NCI-H748 (cell line): ENCODE data around the gene COL4A2.

ENCODE experiments used
- DNase-seq: peaks from one replicate; lab custom pipeline; 2025; ENCODE audit not compliant: unreplicated experiment; lab: John Stamatoyannopoulos, UW

The COL4A2 gene

GRCh38 chr13:110272227-110272626 is 34.9 kb upstream of the COL4A2 start:
- no peak for DNase-seq

GRCh38 chr13:110272651-110273050 is 34.4 kb upstream of the COL4A2 start:
- DNase-seq: no peak

DNA sequence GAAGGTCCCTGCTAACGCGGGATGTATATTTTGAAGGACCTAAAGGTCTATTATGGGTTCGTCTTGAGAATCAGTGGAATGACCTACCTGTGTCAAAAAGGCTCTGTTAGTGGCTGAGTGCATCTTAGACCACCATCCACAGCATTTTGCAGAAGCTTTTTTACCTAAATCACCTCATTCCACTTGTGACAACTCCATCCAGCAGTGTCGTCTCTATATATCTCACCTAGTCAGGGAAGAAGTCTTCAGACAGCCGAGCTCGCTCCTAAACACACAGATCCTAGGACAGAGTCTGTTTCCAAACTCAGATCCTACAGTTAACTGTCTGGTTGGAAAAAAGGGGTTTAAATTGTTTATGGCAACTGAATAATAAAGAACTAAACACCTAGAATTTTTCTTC is 33.8 kb upstream of the COL4A2 start:
- DNase-seq: no peak

- no peak for DNase-seq
Measured at GRCh38 chr13:110274687-110275086, 32.4 kb upstream of the COL4A2 start.

- no peak for DNase-seq
Measured at GRCh38 chr13:110275931-110276552, 31.0 kb upstream of the COL4A2 start.

DNA sequence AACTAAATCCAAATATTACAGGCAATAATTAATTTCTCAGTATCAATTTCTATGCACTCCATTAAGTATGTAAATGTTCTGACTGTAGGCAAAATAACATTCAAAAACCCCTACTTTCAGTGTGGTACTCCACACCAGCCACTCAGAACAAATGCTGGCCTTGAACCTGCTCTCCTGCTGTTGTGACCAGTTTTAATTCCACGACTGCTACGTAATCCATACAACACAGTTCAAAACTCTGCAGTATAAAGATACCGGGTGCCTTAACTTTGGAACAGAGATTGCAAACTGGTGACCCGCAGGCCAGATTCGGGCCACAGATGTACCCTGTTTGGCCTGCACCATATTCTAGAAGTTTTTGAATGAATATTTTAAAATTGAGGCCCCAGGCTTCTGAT is 30.5 kb upstream of the COL4A2 start:
- DNase-seq: no peak

- no peak for DNase-seq
Measured at GRCh38 chr13:110277357-110277975, 29.6 kb upstream of the COL4A2 start.

DNA sequence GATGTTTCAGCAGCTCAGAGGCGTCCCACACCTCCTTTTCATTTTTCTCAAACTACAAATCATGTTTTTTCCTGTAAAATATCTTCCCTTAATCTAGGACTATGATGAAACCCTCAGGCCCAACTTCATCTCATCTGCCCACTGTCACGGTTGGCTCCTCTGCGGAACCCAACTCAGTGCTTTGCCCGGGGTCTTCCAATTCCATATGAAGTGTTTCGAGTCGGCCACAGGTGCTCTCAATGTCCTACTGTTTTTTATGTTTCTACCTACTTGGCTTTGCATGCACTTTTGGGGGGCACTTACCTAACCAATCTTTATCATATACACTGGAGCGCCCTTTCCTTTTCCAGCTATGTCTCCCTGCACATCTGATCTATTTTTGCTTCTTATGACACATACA is 28.2 kb upstream of the COL4A2 start:
- no peak for DNase-seq

- DNase-seq: no peak
Measured at GRCh38 chr13:110279684-110280083, 27.4 kb upstream of the COL4A2 start.

DNA sequence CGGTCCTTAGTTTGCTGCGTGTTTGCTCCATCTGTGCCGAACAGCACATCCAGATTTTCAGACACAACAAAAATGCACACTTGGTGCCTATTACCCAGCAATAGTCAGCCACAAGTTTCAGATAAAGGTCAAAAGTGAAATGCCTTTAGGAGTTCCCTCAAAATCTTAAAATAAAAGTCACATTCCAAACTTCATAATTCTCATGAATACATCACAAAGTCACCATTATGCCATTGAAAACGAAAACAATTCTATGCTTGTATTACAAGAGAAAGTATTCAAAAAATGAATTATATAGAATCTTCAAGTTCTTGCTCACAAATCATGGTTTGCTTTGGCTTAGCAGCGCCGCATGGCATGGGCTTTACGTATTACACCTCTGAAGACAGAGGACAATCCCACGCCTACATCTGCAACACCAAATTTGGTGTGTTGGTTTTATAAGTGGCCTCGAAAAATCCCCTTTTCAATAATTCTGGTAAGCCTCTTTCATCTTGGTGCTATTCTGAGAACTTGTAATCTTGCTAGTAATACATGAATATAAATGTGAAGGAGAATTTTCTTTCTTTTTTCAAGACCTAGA is 26.8 kb upstream of the COL4A2 start:
- no peak for DNase-seq

GRCh38 chr13:110280985-110281688 is 25.9 kb upstream of the COL4A2 start:
- DNase-seq: no peak

DNA sequence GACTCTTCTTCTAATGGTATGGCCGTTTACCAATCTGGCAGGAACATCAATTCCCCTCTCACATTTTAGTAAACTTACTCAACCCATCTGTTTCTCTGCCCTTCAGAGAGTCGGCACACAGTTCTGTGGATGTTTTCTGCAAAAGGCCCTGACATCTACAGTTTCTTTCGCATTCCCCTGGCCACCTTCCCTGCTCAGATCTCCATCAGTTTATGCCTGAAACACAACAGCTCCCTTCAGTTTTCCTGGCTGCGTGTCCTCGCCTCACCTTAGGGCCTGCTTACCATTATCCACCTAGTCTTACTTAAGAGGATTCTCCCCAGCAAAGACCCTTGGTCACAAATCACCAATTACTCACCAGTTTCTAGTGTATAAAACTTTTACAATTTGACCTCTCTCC is 25.3 kb upstream of the COL4A2 start:
- DNase-seq: no peak

DNA sequence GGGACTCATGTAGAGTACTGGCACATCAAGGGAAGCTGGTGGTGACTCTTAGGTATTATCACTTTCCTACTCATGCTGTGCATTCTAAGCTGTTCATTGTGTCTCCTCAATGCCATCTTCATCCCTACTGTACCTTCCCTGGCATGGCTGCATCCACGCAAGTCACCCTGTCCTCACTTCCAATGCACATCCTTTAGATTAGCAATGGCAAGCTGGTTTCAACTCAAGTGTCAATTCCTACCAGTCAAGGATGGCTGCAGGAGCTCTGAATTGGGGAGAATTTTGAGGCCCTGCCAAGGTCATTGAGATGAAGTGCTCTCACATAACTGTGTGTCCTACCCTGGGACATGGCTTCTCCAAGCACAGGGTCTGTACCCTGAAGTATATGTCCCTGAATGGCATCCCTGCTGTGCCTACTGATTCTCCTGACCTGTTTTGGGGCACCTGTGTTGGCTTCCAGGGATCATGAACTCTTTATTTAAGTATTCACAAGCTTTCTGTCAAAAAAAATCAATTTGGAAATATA is 24.7 kb upstream of the COL4A2 start:
- DNase-seq: no peak

GRCh38 chr13:110283736-110284517 is 23.2 kb upstream of the COL4A2 start:
- DNase-seq: no peak

DNA sequence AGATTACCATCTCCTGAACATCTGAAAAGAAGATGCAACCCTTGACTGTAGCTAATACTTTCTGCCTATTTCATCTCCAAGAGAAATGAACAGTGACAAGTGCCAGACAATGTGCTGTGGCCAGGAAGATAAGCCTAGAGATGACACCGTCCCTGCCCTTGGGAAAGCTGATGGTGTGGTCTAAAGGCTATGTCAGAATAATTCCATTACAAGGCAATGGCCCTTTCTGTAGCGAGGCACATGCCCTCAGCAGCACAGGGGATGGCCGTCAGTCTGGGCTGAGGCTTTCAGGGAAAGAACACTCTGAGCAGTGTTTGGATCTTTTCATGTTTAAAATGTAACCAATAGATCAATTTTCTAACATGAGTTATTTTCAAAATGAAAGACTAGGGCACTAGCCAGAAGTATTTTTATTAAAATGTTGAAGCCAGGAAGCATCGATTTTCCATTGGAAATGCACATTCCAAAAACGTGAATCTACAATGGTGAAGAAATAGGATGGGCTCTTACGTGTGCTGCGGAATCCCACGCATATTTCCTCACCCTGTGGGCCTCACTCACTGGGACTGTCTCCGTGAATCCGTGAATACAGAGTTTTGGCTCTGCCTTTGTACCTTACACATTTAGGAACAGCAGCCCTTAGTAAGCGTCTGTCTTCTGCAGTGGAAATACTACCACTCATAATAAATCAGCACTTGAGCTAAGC is 22.2 kb upstream of the COL4A2 start:
- DNase-seq: no peak

- DNase-seq: no peak
Measured at GRCh38 chr13:110285991-110286832, 20.9 kb upstream of the COL4A2 start.

- no peak for DNase-seq
Measured at GRCh38 chr13:110286833-110287819, 20.0 kb upstream of the COL4A2 start.

- DNase-seq: no peak
Measured at GRCh38 chr13:110289174-110289573, 17.9 kb upstream of the COL4A2 start.
